Stimulated activated naive CD8-positive, alpha-beta T cell treated with anti-CD3 and anti-CD28 coated beads, Interleukin-15, Interleukin-2, amounts not matched to agents 100 ng/mL and 50 ng/mL, for 24 hours (primary cell): ENCODE data around the gene TAS2R43.
"Not testable (repeated sequence)": the region's sequence is repeated elsewhere in the genome, so short reads cannot be mapped to it uniquely, and the experiment has no call there.

ENCODE experiments used
- H3K27ac Mint-ChIP-seq: one replicate; pipeline ENCODE4 v1.8.0; 2021; ENCODE audit warnings: mild to moderate bottlenecking, mixed read lengths
- H3K27me3 Mint-ChIP-seq: one replicate; pipeline ENCODE4 v1.8.0; 2021; ENCODE audit warnings: mixed read lengths
- H3K36me3 Mint-ChIP-seq: one replicate; pipeline ENCODE4 v1.8.0; 2021; ENCODE audit warnings: low read depth, mixed read lengths
- H3K4me1 Mint-ChIP-seq: one replicate; pipeline ENCODE4 v1.8.0; 2021; ENCODE audit warnings: low read depth, mixed read lengths
- H3K4me3 Mint-ChIP-seq: one replicate; pipeline ENCODE4 v1.8.0; 2021; ENCODE audit warnings: mild to moderate bottlenecking, mixed read lengths
- H3K9me3 Mint-ChIP-seq: one replicate; pipeline ENCODE4 v1.8.0; 2021; ENCODE audit warnings: mixed read lengths

Gene TAS2R43

DNA sequence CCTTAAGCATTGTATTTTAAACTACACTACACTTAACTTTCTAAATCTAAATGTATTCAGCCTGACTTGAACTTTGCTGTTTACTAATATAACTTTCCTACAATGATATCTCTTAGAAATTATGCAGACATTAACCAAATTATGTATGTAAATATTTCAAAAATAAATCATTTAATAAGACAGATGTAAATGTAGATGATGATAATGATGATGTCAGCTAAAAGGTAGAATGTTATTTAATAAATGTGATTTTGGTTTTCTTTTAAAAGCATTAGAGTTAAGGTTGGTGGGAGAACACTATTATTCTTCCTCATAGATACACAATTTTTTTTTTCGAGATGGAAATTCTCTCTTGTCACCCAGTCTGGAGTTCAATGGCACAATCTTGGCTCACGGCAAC lies 10.1 kb downstream of the TAS2R43 start:
- Mint-ChIP-seq H3K36me3 (peaks cover 54% of the 10 kb centered on the region), H3K4me3 (no peak overlapping the region), H3K9me3 (peaks cover 15% of the 10 kb centered on the region), H3K27ac (no peak overlapping the region), H3K4me1 (peaks cover 30% of the 10 kb centered on the region), H3K27me3 (no peaks in the 10 kb centered on the region)

DNA sequence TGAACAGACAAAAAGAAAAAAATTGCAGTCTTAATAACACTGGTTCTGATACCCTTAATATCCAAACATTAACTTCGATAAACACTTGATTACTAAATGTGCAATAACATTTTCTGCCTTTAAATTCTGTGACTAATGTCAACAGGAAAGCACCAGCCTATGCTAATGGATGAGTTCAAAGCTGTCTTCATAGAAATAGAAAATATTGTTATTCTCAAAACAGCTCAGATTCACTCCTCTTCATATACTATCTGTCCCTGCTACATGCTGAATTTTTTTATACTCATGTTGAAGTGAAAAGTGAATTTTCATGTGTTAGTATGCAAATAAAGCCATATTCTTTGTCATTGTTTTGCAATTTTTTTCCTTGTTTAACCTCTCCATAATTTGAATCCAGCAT lies 13.9 kb downstream of the TAS2R43 start:
- Mint-ChIP-seq H3K4me1 (peaks cover 29% of the 10 kb centered on the region), H3K27ac (no peak overlapping the region), H3K27me3 (no peaks in the 10 kb centered on the region), H3K4me3 (no peak overlapping the region), H3K36me3 (peaks cover 49% of the 10 kb centered on the region), H3K9me3 (peaks cover 10% of the 10 kb centered on the region)

DNA sequence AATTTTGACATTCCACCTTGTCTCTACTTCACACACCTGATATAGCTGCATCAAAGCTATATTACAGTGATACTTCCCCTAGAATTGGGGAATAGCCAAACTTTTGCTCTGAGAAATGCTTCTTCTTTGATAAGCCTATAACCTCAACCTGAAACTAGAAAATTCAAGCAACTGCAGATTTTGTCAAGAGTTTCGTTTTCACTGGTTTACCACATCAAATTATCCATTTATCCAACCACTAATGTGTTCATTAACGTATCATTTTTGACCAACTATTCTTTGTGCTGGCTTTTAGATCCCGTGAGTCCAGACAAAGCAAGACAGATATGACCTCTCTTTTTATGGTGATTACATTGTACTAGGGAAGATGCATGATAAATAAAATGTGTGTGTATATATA lies 16.5 kb downstream of the TAS2R43 start:
- no peak overlapping the region for H3K4me3 Mint-ChIP-seq
- peaks cover 48% of the 10 kb centered on the region for H3K36me3 Mint-ChIP-seq
- H3K9me3 Mint-ChIP-seq: peaks cover 4% of the 10 kb centered on the region
- H3K27ac Mint-ChIP-seq: no peak overlapping the region
- H3K27me3 Mint-ChIP-seq: no peaks in the 10 kb centered on the region
- peaks cover 29% of the 10 kb centered on the region for H3K4me1 Mint-ChIP-seq

DNA sequence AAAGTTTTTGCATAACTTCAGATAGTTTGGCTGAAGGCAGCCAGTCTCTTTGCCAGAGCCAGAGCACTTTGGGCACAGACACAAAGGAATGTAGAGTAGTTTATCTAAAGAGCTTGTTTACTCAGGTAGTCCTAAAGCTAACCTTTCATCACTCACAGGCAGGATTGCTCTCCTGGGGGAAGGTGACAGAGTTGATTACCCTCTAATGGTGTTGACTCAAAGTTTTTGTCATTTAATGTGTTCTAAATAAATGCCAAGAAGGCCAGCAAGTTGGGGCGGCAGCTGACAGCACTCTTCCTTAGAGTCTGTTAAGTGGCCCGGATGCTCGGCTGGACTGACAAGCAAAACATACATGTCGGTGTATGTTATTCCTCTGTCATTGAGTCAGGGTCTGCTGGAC lies 20.7 kb downstream of the TAS2R43 start:
- H3K27ac Mint-ChIP-seq: no peak overlapping the region
- H3K9me3 Mint-ChIP-seq: no peaks in the 10 kb centered on the region
- H3K4me3 Mint-ChIP-seq: no peak overlapping the region
- H3K27me3 Mint-ChIP-seq: no peaks in the 10 kb centered on the region
- H3K4me1 Mint-ChIP-seq: peaks cover 18% of the 10 kb centered on the region
- peaks cover 43% of the 10 kb centered on the region for H3K36me3 Mint-ChIP-seq

DNA sequence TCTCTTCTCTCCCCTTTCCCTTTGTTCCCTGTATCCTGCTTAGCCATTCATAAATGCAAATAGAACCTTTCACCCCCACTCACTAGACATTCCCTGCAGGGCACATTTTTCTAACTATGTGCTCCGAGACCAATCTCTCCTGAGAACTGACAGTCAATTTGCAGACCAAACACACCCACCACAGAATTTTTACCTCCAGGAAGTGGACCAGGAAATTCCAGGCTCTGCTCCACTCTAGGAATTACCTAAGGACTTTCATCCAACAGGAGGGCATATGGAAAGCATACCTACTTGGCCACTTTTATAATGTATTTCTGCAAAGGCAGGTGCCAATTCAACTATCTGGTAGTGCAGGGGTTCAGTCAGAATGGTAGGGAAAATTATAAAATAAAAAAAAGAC lies 21.1 kb downstream of the TAS2R43 start:
- H3K27ac Mint-ChIP-seq: no peak overlapping the region
- no peak overlapping the region for H3K4me3 Mint-ChIP-seq
- H3K9me3 Mint-ChIP-seq: no peaks in the 10 kb centered on the region
- H3K36me3 Mint-ChIP-seq: peaks cover 45% of the 10 kb centered on the region
- H3K4me1 Mint-ChIP-seq: peaks cover 18% of the 10 kb centered on the region
- H3K27me3 Mint-ChIP-seq: no peaks in the 10 kb centered on the region

DNA sequence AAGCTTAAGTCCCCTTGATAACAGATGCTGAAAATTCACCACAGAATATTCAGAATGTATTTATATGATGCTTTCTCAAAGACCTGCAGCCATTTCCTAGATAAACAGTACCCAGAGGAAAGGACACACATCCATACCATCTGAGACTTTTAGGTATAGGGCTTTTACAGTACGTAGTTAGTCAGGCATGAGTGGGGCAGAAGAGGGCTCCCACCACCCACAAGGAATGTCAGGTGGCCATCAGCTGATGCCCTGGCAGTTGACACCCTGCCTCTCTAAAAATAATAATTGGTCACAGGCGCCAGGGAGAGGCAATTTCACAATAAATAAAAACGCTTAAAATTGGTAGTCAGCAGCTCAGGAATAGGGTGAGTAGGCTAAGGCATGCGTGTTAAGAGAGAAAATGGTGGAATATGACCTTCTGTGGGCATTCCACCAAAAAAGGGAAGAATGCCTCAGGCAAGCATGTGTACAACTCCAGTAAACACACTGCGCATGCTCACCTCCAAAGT lies 22.2 kb downstream of the TAS2R43 start:
- H3K27ac Mint-ChIP-seq: no peak overlapping the region
- H3K4me3 Mint-ChIP-seq: no peak overlapping the region
- peaks cover 54% of the 10 kb centered on the region for H3K36me3 Mint-ChIP-seq
- H3K27me3 Mint-ChIP-seq: no peaks in the 10 kb centered on the region
- no peaks in the 10 kb centered on the region for H3K9me3 Mint-ChIP-seq
- H3K4me1 Mint-ChIP-seq: peaks cover 9% of the 10 kb centered on the region

DNA sequence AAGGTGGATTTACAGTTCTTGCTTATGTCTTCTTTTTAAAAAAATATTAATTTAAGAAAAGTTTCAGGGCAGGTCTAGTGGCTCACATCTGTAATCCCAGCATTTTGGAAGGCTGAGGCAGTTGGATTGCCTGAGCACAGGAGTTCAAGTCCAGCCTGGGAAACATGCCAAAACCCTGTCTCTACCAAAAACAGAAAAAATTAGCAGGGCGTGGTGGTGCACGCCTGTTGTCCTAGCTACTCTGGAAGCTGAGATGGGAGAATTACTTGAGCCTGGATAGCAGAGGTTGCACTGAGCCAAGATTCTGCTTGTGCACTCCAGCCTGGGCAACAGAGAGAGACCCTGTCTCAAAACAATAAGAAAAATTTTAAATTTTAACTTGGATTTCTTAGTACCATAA lies 24.6 kb downstream of the TAS2R43 start:
- Mint-ChIP-seq H3K4me3 (no peak overlapping the region), H3K36me3 (peaks cover 50% of the 10 kb centered on the region), H3K27ac (no peak overlapping the region), H3K27me3 (no peaks in the 10 kb centered on the region), H3K9me3 (no peaks in the 10 kb centered on the region), H3K4me1 (peaks cover 8% of the 10 kb centered on the region)

DNA sequence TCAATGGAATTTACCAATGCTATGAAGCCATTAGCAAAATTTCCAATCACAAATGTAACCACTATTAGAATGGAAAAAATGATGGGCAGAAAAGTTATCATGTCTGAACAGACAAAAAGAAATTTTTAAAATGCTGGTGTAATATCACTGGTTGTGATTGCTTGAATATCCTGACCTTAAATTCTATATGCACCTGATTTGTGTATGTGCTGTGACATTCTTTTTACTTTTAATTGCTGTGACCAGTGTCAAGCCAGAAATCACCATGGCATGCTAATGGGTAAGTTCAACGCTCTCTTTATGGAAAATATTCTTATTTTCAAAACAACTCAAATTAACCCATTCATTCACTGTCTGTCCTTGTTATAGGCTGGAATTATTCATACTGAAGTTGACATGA lies 29.9 kb downstream of the TAS2R43 start, which contains the start of gene TAS2R46:
TSS of gene TAS2R46 (minus strand) at position 101 of the 400 bp plus-strand sequence. CDS start at position 101, 0 bp downstream.
- H3K9me3 Mint-ChIP-seq, H3K27ac Mint-ChIP-seq, H3K4me3 Mint-ChIP-seq, H3K27me3 Mint-ChIP-seq: not testable (repeated sequence)
- Mint-ChIP-seq H3K4me1 (peaks cover 27% of the 10 kb centered on the region), H3K36me3 (peaks cover 43% of the 10 kb centered on the region)

DNA sequence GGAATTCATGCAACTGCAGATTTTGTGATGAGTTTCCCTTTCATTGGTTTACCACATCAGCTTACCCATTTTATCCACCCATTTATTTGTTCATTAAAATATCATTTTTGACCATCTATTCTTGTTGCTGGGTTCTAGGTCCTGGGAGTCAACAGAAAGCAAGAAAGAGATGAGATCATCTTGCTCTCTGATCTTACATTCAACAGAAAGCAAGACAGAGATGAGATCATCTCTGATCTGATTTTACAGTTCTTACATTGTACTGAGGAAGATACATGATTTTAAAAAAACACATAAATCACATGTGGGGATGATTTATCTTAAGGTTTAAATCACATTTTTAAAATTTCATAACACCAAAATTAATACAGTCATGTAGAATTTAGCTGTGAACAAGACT lies 32.3 kb downstream of the TAS2R43 start:
- peaks cover 32% of the 10 kb centered on the region for H3K36me3 Mint-ChIP-seq
- no peak overlapping the region for H3K4me3 Mint-ChIP-seq
- H3K9me3 Mint-ChIP-seq: no peaks in the 10 kb centered on the region
- H3K27ac Mint-ChIP-seq: no peak overlapping the region
- peaks cover 27% of the 10 kb centered on the region for H3K4me1 Mint-ChIP-seq
- H3K27me3 Mint-ChIP-seq: no peaks in the 10 kb centered on the region

DNA sequence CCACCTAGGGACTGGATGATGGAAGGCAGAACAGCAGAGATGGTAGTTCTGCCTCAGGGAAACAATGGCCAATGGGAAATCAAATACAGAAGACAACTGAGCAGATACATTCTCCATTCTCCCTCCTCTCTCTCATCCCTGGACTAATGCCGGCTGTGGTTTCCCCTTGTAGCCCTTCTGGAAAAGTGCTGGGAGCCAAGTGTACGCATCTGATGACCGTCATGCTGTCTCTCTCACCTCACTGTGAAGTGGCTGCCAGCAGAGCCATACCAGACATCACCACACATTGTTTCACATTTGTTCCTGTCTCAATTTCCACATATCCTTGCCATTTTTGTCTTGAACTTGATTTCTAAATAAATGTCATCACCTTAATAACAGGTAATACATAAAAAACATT lies 33.1 kb downstream of the TAS2R43 start:
- peaks cover 27% of the 10 kb centered on the region for H3K4me1 Mint-ChIP-seq
- no peaks in the 10 kb centered on the region for H3K27me3 Mint-ChIP-seq
- no peak overlapping the region for H3K27ac Mint-ChIP-seq
- no peak overlapping the region for H3K4me3 Mint-ChIP-seq
- H3K9me3 Mint-ChIP-seq: no peaks in the 10 kb centered on the region
- peaks cover 29% of the 10 kb centered on the region for H3K36me3 Mint-ChIP-seq

DNA sequence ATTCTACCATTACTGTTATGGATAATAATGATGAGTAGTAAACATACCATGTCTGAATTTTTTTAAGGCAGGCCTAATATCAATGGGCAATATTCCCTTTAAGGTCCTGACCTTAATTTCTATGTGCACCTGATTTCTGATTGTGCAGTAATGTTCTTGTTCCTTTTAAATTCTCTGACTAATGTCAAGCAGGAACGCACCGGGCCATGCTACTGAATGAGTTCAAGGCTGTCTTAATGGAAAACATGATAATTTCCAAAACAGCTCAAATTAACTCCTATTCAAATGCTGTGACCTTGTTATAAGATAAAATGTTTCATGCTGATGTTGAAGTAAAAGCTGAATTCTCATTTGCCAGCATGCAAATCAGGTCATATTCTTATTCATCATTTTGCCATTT lies 36.8 kb downstream of the TAS2R43 start:
- peaks cover 15% of the 10 kb centered on the region for H3K9me3 Mint-ChIP-seq
- H3K27ac Mint-ChIP-seq: no peak overlapping the region
- peaks cover 5% of the 10 kb centered on the region for H3K4me1 Mint-ChIP-seq
- H3K4me3 Mint-ChIP-seq: no peak overlapping the region
- no peaks in the 10 kb centered on the region for H3K27me3 Mint-ChIP-seq
- H3K36me3 Mint-ChIP-seq: peaks cover 40% of the 10 kb centered on the region

DNA sequence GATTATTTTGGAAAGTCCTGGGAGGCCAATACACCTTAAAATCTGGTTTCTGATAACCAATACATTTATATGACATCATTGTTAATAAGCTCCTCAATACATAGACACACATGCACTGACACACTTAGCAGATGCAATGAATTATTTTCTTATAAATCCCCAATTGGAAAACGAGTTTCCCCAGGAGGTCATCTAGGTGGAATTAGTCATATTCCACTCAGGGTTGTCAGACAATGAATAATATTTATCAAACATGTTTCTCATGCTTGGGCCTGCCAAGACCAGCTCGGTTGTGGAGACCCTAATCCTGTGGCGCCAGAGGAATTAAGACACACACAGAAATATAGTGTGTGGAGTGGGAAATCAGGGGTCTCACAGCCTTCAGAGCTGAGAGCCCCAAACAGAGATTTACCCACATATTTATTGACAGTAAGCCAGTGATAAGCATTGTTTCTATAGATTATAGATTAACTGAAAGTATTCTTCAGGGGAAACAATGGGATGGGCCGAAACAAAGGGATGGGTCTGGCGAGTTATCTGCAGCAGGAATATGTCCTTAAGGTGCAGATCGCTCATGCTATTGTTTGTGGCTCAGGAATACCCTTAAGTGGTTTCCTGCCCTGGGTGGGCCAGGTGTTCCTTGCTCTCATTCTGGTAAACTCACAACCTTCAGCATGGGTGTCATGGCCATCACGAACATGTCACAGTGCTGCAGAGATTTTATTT lies 42.1 kb downstream of the TAS2R43 start:
- not testable (repeated sequence) for H3K4me1 Mint-ChIP-seq, H3K27me3 Mint-ChIP-seq, H3K27ac Mint-ChIP-seq, H3K4me3 Mint-ChIP-seq
- Mint-ChIP-seq H3K36me3 (peaks cover 64% of the 10 kb centered on the region), H3K9me3 (peaks cover 19% of the 10 kb centered on the region)

DNA sequence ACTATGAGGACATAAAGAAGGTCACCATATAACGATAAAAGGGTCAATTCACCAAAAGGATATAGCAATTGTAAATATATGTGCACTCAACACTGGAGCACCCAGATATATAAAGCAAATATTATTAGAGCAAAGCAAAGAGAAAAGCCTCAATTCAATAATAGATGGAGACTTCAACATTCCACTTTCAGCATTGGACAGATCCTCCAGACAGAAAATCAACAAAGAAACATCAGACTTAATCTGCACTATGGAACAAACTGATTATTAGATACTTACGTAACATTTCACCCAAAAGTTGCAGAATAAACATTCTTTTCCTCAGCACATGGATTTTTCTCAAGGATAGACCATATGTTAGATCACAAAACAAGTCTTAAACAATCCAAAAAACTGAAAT lies 50.7 kb downstream of the TAS2R43 start:
- not testable (repeated sequence) for H3K4me1 Mint-ChIP-seq, H3K4me3 Mint-ChIP-seq
- H3K36me3 Mint-ChIP-seq: peaks cover 66% of the 10 kb centered on the region

More for the DNA sequence above, 50.7 kb downstream of the TAS2R43 start:
- not testable (repeated sequence) for H3K27me3 Mint-ChIP-seq, H3K9me3 Mint-ChIP-seq, H3K27ac Mint-ChIP-seq
